Cardiac ventricle fibroblast (primary cell): ENCODE data around the gene SUCO. TPM values are rescaled to one million over a fixed set of nuclear protein-coding genes. Genes with fewer than 3 reads are reported as not detected.

ENCODE experiments used
- total RNA-seq: library from RNA; depleted of rRNA; stranded (reverse); fragments of >200 nt; gene quantifications from 2 replicates; pipeline ENCODE4 v1.2.3, GENCODE V29; 2015

The SUCO gene
- 16.0 and 20.3 TPM in 2 replicates for total RNA-seq

GRCh38 chr1:172532700-172533512 lies at the start of gene SUCO:
SUCO (plus strand) TSS chr1:172533150; CDS start chr1:172533436, 286 bp downstream.

GRCh38 chr1:172658871-172659453 lies 126.0 kb downstream of the SUCO start, which contains the start of gene FASLG:
FASLG (plus strand) TSS chr1:172659103; CDS start chr1:172659202, 99 bp downstream.

Other genes starting within 250 kb of the SUCO start
- gene C1orf105, start 112.5 kb upstream of the SUCO start, total RNA-seq = not detected in 2 replicates
- 12.0 and 15.5 TPM in 2 replicates for gene PIGC, start 89.1 kb upstream of the SUCO start, total RNA-seq
- not detected in 2 replicates for gene FASLG, start 126.0 kb downstream of the SUCO start, total RNA-seq